ENCODE measurements around the gene GAST.

GAST gene

DNA sequence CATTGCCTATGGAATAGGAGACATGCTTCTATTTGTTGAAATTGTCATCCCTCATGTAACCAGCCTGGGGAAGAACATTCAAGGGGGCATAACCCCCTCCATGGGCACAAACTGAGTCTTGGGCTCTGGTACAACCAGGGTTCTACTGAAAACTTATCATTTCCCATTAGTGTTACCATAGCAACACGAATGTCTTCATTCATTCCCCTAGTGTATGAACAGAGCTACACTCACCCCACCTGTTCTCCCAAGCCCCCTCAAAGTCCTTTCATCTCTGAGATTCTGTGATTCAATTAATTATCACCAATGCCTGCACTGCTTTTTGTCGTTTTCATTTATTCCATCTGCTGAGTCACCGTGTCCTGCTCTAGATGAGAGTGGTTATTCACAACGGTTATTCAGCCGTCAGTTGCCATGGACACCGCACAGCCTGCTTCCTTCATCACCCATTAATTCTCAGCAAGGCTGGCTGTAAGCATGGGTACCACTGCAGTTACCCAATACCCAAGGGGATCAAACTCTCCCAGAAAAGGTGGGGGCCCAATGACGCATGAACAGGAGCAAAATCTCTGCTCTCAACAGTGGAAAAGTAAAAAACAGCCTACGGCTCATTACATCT, 1.6 kb upstream of the GAST start:
- peak; percentile 63 for DNase-seq

DNA sequence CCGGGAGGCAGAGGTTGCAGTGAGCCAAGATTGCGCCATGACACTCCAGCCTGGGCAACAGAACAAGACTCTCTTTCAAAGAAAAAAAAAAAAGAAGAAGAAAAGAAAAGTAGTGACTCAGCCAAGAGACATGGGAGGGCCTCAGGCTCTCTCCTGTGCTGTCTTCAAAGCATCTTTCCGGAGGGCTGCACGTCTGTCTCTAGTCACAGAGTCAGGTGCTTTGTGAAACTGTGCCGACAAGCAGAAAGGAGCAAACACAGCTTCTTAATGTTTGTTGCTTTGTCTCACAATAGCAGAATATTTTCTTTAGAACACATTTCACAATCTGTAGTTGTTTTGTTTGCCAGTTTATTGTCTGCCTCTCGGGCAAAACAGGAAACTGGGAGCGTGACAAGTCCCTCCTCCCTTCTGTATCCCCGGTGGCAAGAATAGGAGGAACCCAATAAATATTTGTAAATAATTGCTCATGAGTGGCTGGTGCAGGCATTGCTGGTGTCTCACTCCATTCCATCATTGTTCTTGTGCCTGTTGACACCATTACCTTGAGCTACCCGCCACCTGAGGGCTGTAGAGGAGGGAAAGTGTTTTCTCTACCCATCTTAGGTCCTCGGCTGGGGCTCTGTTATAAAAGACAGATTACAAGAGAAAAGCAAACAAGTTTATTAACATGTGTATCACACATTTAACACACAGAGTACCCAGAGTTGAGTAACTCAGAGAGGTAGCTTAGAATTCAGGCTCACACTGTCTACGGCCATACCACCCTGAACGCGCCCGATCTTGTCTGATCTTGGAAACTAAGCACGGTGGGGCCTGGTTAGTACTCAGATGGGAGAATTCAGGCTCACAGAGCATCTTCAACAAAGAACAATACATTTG, 5.5 kb downstream of the GAST start:
- DNase-seq, result no peak

DNA sequence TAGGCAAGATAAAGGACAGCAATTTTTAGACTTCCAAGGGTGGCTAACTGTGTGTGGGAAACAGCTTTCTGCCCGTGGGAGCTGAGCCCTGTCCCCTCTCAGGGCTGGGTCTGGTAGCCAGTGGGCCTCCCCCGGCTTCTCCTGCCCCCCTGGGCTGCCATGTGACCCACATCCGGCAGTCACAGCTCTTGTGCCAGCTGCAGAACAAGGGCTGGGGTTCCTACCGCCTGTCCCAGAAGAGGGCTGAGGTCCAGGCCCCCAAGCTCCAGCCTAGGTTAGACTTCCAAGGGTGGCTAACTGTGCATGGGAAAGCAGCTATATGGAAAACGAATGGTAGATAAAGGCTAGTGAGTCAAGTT, 6.1 kb downstream of the GAST start:
- no peak for DNase-seq

DNA sequence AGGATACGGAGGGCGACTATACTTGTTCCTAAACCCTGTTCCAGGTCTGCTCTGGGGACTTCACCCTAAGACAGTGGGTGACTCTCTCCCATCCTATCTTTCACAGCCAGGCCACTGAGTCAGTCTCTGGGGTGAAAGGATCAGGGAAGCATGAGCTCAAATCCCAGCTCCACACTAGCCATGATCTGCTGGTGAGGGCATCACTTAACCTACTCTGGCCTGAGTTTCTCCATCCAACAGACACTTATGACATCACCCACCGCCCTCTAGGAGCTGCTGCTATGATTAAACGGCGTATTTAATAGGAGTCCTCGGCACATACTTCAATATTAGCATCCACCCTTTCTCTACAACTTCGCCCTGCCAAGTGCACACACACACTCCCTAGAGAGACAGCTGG, 10.1 kb downstream of the GAST start:
- DNase-seq, result no peak

DNA sequence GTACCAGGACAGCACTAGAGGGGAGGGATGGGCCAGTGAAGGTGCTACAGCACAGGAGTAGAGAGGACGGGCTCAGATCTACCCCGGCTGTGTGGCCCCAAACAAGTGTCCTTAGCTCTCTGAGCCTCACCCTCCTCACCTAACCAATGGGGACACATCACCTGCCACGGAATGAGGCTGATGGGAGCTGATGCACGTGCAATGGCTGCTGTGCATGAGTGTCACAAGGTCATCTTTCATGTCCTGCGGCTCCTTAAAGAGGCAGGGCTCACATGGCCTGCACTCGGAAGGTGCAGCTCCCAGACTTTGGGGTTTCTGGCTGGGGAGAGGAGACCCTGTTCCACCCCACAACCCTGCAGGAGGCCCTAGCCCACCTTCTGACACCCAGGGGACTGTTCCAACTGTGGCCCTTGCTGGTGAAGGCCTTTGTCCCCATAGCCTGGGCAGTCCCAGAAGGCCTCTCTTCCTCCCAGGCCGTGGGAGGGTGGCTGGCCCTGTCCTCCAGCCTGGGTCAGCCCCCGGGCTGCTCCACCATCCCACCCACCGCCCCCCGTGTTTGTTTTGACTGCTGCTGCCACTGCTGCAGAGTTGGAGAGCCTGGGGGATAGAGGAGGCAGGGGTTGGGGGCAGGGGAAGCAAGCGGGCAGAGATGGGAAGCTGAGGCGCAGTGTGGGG, 11.8 kb downstream of the GAST start:
- no peak for DNase-seq

DNA sequence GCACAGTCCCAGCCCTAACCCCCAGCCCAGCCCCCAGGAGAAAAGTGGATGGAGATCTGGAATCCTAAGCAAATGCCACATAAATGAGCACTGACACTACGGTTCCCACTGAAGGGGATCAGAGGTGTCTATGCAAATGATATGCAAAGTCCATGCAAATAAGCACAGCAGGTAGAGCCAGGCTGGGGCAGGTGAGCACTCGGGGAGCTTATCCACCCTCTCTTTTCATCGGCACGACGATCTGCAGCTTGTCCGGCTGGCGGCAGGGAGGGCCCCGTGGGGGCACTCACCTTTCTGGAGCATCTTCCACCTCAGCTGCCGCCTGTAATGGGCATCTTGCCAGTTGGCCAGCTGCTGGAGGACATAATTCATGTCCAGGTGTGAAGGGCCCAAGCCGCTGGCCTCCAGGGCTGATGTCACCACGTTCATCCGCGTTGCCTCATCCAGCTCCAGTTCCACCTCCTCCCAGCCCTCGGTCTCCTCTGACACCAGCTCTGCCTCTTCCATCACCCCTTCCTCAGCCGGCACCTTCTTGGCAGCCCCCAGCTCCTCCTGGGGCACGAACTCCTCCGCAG, 12.4 kb downstream of the GAST start:
- DNase-seq, result no peak

DNA sequence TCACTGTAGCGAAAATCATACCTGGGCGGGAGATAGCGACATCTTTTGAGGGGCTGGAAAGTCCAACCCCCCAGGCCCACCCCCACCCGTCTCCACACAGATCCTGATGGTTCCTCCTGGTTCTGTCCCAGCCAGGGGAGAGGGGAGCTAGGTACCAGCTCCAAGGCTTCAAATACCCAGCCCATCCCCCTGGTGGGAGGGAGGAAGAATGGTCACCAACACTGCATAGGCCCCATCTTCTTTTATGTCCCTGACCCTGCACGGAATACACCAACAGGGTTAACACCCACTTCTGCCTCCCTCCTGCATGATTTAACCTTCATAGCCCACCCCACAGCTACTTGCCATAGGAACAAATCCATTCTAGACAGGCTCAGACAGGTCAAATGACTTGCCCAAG, 13.0 kb downstream of the GAST start:
- DNase-seq, result no peak

DNA sequence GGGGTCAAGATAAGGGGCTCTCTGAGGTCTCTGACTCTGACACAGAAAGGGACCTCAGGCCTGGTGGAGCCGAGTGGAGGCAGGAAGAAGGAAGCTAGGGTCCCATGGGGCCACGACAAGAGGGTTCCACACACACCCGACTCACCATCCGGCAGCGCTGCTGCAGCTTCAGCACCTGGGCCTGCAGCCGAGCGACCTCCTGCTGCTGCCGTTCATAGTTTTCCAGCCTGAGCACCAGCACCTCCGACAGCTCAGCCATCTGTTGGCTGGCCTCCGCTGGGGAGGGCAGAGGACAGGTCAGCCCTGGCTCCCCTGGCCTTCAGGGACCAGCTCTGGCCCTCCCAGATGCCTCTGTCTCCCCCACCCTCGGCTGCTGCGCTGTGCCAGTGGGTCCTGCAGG, 15.9 kb downstream of the GAST start:
- DNase-seq, result no peak

DNA sequence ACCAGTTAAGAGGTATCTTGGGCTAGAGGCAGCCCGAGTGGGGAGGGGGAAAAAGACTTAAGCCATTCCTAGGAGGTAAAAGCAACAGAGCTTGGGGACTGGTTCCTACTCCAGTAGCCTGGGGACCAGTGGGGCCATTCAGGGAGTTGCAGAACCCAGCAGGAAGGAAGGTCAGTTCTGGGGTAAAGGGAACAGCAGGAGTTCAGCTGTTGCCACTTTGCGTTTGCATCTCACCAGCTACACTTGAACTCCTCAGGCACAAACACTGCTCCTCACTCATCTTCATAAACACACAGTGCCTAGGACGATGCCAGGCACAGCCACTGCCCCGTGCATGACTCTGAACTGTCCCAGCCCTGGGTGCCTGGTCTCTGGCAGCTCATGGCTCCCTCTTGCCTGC, 18.3 kb downstream of the GAST start:
- DNase-seq, result no peak

DNA sequence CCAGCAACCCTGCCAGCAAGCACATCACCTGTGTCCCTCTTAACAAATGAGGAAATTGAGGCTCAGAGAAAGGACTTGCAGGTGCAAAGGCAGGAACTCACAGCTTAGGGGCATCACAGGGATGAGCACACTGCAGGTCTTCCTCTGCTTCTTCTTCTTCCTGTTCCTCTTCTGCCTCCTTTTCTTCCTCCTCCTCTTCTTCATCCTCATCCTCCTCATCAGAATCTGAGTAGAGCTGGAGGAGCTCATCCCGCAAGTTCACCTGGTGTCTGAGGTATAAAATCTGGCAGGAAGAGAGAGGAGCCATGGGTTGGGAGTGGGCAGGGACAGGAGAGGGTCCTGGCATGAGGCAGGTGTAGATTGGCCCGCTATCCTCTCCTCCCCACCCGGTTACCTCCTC, 19.7 kb downstream of the GAST start:
- DNase-seq, result no peak

DNA sequence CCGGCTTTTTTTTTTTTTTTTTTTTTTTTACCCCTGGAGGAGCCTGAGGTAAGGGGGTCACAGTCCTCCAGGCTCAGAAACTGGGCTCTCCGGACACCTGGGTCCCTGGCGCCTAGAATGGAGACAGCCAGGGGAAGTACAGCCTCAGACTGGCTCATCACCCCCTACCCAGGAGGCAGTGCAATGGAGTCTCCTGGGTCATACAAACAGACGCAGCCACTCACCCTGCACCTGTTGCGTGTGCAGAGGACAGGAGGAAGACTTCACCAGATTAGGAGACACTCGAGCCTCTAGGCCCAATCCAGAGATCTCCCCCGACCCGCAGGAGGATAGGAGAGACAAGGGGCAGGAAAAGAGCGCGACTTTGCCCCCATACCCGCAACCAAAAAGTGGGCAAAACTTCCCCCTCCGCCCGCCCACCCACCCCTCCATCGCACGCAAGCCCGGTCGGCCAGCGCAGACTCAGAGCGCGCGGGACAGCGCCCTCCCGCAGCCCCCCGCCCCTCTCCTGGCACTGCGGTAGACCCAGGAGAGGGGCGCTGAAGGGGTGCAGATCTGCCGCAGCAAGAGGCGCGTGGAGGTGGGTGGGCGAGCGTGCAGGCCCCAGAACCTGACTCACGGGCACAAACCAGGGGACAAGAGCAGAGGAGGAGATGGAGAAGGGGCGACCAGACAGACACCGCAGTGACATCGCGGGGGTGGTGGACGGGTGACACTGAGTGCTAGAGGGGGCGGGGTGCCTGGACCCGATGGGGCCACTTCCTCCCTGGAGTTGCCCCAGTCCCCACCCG, 21.4 kb downstream of the GAST start:
- DNase-seq, result no peak

DNA sequence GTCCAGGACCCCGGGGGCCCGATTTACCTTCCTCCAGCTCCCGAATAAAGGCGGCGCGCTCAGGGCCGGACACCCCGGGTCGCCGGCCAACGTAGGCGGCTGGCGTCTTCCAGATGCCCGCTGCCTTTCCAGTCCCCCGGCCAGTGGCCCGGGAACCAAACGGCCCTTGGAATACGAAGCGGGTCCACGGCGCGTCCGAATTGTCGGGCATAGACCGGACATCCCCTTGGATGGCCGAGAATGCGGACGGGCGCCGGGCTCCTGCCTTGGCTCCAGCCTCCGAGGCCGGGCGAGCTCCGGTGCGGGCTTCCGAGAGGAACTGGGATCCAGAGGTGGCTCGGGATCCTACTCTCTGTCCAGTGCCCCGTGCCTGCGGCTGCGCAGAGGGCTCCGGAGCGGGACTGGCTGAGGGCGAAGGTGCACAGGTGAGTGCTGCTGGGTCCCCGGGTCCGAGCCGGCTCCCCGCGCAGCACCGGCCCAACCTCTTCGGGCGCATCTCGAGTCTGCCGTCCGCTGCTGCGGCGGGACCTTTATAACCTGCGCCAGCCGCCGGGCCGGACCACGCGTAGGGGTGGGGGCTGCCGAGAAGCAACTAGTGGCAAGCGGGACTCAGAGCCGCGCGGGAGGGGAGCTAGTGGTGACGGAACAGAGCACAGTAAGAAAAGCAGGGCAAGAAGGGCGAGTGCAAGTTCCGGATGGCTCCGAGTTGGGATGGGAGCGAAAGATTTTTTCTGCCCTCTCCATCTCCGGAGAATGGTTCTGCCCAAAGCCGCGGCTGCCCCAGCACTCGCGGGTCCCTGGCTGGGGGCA, 22.2 kb downstream of the GAST start, which contains the start of gene HAP1:
Gene HAP1 (minus strand): TSS at position 505 of the 810 bp plus-strand sequence. CDS start 9 bp downstream, at position 496.
- DNase-seq, result peak; percentile 5

DNA sequence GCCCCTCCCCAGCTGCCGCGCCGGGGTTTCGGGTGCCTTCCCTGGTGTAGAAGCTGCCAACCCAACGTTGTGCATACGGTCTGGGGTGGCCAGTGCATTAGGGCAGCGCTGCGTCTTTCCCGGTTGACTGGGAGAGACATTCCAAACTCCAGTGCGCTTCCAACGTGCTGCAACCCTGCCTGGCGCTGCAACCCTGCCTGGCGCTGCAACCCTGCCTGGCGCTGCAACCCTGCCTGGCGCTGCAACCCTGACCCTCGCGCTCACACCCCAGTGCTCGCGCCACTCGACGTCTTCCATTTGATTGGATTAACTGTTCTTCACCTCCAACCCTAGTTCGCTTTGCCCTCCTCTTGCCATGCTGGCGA, 22.8 kb downstream of the GAST start:
- no peak for DNase-seq

DNA sequence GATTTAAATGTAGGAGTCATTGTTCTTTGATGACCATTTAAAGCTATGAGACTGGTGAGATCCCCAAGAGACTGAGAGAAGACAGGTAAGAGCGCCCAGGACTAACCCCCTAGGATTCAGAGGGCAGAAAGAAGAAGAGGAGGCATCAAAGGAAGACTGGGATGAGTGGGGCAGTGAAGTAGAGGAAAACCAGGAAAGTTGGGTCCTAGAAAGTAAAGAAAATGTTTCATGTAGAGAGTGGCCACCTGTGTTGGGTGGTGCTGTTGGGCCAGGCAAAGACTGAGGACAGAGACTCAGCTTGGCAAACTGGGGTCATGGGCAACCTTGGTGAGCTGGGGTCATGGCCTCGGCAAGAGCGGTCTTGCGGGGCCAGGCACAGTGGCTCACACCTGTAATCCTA, 23.6 kb downstream of the GAST start:
- DNase-seq, result no peak

DNA sequence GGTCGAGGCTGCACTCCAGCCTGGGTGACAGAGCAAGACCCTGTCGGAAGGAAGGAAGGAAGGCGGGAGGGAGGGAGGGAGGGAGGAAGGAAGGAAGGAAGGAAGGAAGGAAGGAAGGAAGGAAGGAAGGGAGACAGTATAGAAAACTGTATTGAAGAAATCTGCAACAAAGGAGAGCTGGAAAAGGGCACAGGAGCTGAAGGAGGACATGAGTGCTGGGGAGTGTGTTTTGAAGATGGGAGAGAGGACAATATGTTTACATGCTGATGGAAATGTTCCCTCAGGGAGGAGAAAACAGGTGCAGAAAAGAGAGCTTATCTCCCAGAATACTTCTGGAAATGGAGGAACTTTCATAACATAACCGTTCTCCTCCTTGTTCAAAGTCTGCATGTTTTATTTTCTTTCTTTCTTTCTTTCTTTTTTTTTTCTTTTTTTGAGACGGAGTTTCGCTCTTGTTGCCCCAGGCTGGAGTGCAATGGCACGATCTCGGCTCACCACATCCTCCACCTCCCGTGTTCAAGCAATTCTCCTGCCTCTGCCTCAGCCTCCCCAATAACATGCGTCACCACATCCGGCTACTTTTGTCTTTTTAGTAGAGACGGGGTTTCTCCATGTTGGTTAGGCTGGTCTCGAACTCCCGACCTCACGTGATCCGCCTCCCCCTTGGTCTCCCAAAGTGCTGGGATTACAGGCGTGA, 25.0 kb downstream of the GAST start:
- no peak for DNase-seq

DNA sequence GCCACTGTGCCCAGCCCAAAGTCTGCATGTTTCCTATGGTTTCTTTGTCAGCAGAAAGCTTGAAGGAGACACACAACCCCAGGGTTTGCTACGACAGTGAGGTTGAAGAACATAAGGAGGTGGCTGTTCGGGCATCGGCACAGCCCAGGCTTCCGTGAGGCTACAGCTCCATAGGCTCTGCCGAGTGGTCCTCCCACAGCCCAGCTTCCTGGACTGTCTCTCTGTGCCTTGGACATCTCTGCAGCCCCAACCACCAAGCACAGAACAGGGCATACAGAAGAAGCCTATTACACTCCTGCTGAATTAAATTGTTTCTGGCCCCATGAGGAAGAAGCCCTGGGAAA, 25.5 kb downstream of the GAST start:
- no peak for DNase-seq

DNA sequence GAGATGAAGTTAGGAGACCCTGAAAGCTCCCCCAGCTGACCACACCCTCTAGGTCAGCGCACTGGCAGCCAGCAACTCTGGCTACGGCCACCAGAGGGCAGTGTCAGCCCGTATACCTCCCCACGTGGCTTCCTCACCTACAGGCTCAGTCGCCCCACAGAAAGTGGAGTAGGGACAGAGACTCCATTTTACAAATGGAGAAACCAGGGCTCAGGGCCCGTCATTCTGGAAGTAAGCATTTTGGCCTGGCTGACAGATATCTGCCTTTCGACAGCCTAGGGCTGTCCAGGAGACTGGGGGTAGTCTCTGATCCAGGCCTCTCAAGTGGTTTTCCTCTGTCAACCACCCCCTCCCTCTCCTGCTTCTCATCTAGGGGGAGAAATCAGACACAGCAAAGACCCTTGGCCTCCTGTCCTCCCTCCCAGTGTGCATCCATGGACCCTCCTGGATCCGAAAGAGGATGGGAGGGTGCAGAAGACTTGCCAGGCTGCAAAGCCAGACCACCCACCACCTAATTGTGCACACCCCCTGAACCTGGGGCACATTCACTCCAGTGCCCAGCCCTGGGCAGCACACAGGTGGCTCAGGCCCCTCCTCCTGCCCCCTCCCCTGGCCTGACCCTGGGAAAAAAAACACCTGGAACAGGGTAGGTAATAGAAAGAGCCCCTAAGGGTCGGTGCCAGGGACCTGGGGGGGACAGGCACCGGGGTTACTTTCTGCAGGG, 26.1 kb downstream of the GAST start:
- peak; percentile 76 for DNase-seq

DNA sequence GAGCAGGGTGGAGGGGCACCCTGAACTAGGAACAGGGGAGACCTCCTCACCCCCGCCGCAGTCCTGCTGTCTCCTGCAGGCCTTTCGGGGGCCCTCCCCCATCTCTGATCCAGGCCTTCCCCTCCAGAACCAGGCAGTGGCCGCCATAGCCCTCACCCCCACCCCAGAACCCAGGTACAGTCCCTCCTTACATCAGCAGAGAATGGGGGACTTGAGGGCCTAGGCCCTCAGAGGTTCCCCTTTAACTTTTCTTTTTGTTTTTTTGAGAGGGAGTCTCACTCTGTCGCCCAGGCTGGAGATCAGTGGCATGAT, 26.6 kb downstream of the GAST start:
- no peak for DNase-seq

DNA sequence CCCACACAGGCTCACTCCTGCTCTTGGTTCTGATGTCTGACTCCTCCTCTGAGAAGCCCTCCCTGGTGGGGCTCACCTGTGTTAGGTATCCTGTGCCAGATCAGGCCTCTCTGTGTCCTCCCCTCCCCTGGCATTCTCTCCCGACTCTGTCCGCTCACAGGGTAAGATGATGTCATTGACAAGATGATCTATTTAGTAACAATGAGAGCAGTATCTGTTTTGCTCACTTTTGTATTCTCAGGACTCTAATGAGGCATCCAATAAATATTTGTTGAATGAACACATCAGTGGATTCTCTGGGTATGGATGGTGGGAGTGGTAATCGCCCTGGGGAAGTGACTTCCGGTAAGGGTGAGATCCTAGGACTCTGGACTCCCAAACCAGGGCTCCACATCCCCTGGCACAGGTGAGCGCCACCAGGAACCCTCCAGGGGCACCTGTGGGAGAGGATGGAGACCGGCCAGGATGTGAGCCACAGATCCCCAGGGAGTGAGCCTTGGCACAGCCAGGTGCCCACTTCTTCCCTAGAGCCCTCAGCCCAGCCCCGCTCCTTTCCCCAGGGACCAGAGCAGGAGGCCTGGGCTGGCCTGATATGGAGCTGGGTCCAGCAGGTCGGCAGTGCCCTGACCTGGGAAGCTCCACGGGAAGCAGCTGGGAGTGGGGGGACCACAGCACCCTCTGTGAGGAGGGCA, 27.7 kb downstream of the GAST start:
- peak; percentile 39 for DNase-seq

DNA sequence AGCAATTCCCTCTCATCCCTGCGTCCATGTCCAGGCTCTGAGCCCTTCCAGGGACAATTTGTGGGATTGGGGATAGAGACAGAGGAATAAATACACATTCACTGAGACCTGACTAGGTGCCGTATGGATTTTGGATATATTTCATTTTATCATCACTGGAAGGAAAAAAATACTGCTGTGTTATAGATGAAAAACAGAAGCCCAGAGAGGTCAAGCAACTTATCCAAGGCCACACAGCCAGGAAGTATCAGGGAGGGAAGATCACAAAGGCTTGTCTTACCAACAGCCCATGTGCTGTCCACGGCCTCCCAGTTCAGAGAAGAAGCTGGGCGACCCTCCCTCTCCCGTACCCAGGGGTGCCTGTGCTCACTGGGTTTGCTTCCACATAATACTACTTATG, 28.4 kb downstream of the GAST start:
- DNase-seq, result no peak
